GM19395 (cell line): Measurements from ENCODE around the gene AGBL1.

Experiments used
- ATAC-seq: cut with Tn5 transposase; IDR thresholded peaks from one replicate; pipeline ENCODE4 v1.9.1; 2021; ENCODE audit warnings: mild to moderate bottlenecking, moderate library complexity; ENCODE audit not compliant: unreplicated experiment

The AGBL1 gene

GRCh38 chr15:86765281-86765680 is 685.6 kb downstream of the AGBL1 start:
- no peak for ATAC-seq

- ATAC-seq, result no peak
These were observed 692.8 kb downstream of the AGBL1 start for GRCh38 chr15:86772369-86773059.

GRCh38 chr15:86773736-86774135 is 694.1 kb downstream of the AGBL1 start:
- no peak for ATAC-seq

GRCh38 chr15:86776145-86776544 is 696.5 kb downstream of the AGBL1 start:
- no peak for ATAC-seq

GRCh38 chr15:86796521-86796920 is 716.9 kb downstream of the AGBL1 start:
- ATAC-seq, result no peak

GRCh38 chr15:86797135-86797534 is 717.5 kb downstream of the AGBL1 start:
- ATAC-seq, result no peak

- ATAC-seq, result no peak
These were observed 719.6 kb downstream of the AGBL1 start for GRCh38 chr15:86799226-86799625.

GRCh38 chr15:86802244-86802643 is 722.6 kb downstream of the AGBL1 start:
- ATAC-seq, result no peak

GRCh38 chr15:86804406-86804805 is 724.7 kb downstream of the AGBL1 start:
- no peak for ATAC-seq

GRCh38 chr15:86810329-86810728 is 730.7 kb downstream of the AGBL1 start:
- no peak for ATAC-seq

- no peak for ATAC-seq
These were observed 734.2 kb downstream of the AGBL1 start for GRCh38 chr15:86813892-86814291.

GRCh38 chr15:86829245-86829644 is 749.6 kb downstream of the AGBL1 start:
- no peak for ATAC-seq

- ATAC-seq, result no peak
These were observed 750.6 kb downstream of the AGBL1 start for GRCh38 chr15:86830304-86830703.

GRCh38 chr15:86833595-86833994 is 753.9 kb downstream of the AGBL1 start:
- ATAC-seq, result no peak

GRCh38 chr15:86834115-86834863 is 754.6 kb downstream of the AGBL1 start:
- no peak for ATAC-seq

GRCh38 chr15:86837294-86838061 is 757.8 kb downstream of the AGBL1 start:
- no peak for ATAC-seq

GRCh38 chr15:86839502-86839901 is 759.8 kb downstream of the AGBL1 start:
- ATAC-seq, result no peak

GRCh38 chr15:86840996-86841395 is 761.3 kb downstream of the AGBL1 start:
- no peak for ATAC-seq

GRCh38 chr15:86842199-86842598 is 762.5 kb downstream of the AGBL1 start:
- no peak for ATAC-seq

- ATAC-seq, result no peak
These were observed 766.4 kb downstream of the AGBL1 start for GRCh38 chr15:86846036-86846435.

- ATAC-seq, result no peak
These were observed 769.5 kb downstream of the AGBL1 start for GRCh38 chr15:86849136-86849535.
